Measurements from ENCODE around the gene MTARC2. TPM values are rescaled to one million over a fixed set of nuclear protein-coding genes. Genes with fewer than 3 reads are reported as not detected.

MTARC2 gene
- total RNA-seq, 4 donors from 2014 or later: 1.5 to 6.7 (median 6.1) TPM

- Histone ChIP-seq H3K27ac (peak overlapping the region in 3 of 4 donors; percentile 53 to 77 (median 59)), H3K4me1 (peaks cover 0 to 5% (median 0%) of the 10 kb centered on the region in 3 donors), H3K27me3 (no peaks in the 10 kb centered on the region), H3K4me3 (no peak overlapping the region), H3K36me3 (peaks cover 0 to 17% (median 0%) of the 10 kb centered on the region in 3 donors), H3K9me3 (no peaks in the 10 kb centered on the region)
- DNase-seq: no peak
- intact Hi-C loops (cut with DNase I): no loop called here
- 62 to 66% methylated on average over 9 to 10 of the region's 10 CpGs for WGBS, 2 donors
- no peak for TF ChIP-seq POLR2A (IDR thresholded peaks at IDR 0.05)
- TF ChIP-seq, protein P1, sequence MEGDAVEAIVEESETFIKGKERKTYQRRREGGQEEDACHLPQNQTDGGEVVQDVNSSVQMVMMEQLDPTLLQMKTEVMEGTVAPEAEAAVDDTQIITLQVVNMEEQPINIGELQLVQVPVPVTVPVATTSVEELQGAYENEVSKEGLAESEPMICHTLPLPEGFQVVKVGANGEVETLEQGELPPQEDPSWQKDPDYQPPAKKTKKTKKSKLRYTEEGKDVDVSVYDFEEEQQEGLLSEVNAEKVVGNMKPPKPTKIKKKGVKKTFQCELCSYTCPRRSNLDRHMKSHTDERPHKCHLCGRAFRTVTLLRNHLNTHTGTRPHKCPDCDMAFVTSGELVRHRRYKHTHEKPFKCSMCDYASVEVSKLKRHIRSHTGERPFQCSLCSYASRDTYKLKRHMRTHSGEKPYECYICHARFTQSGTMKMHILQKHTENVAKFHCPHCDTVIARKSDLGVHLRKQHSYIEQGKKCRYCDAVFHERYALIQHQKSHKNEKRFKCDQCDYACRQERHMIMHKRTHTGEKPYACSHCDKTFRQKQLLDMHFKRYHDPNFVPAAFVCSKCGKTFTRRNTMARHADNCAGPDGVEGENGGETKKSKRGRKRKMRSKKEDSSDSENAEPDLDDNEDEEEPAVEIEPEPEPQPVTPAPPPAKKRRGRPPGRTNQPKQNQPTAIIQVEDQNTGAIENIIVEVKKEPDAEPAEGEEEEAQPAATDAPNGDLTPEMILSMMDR (IDR thresholded peaks at IDR 0.05): peak; percentile 58 to 79 (median 66)
Measured at GRCh38 chr1:220803401-220804201, 55.5 kb downstream of the MTARC2 start.

GRCh38 chr1:220804202-220804586 is 56.1 kb downstream of the MTARC2 start:
- Histone ChIP-seq H3K36me3 (peaks cover 0 to 11% (median 0%) of the 10 kb centered on the region in 3 donors), H3K9me3 (no peaks in the 10 kb centered on the region), H3K27me3 (no peaks in the 10 kb centered on the region), H3K27ac (peak overlapping the region in 3 of 4 donors; percentile 53 to 77 (median 59)), H3K4me1 (peaks cover 0 to 5% (median 0%) of the 10 kb centered on the region in 3 donors), H3K4me3 (no peak overlapping the region)
- TF ChIP-seq POLR2A (IDR thresholded peaks at IDR 0.05): no peak
- TF ChIP-seq, protein P1 (IDR thresholded peaks at IDR 0.05): peak in 1 of 6 experiments; percentile 3
- 57 to 63% methylated on average over 5 of the region's 5 CpGs for WGBS, 2 donors
- intact Hi-C loops (cut with DNase I): no loop called here
- DNase-seq: no peak

GRCh38 chr1:220806408-220806807 is 58.3 kb downstream of the MTARC2 start:
- no peak for DNase-seq
- no peak overlapping the region for H3K27ac ChIP-seq
- H3K27me3 ChIP-seq: no peaks in the 10 kb centered on the region
- H3K4me3 ChIP-seq: no peak overlapping the region
- peaks cover 0 to 4% (median 0%) of the 10 kb centered on the region in 3 donors for H3K36me3 ChIP-seq
- TF ChIP-seq POLR2A (IDR thresholded peaks at IDR 0.05): no peak
- TF ChIP-seq, protein P1 (IDR thresholded peaks at IDR 0.05): no peak
- H3K4me1 ChIP-seq: peaks cover 0 to 11% (median 0%) of the 10 kb centered on the region in 3 donors
- intact Hi-C loops (cut with DNase I): no loop called here
- no peaks in the 10 kb centered on the region for H3K9me3 ChIP-seq
- 84 to 97% methylated on average over 4 of the region's 4 CpGs for WGBS, 2 donors

- Histone ChIP-seq H3K9me3 (no peaks in the 10 kb centered on the region), H3K36me3 (peaks cover 0 to 4% (median 0%) of the 10 kb centered on the region in 3 donors), H3K4me3 (no peak overlapping the region), H3K4me1 (peaks cover 0 to 11% (median 0%) of the 10 kb centered on the region in 3 donors), H3K27ac (no peak overlapping the region), H3K27me3 (no peaks in the 10 kb centered on the region)
- WGBS, 2 donors: 68 to 78% methylated on average over 6 of the region's 6 CpGs
- no peak for TF ChIP-seq POLR2A (IDR thresholded peaks at IDR 0.05)
- TF ChIP-seq, protein P1 (IDR thresholded peaks at IDR 0.05): no peak
- no peak for DNase-seq
- intact Hi-C loops (cut with DNase I): no loop called here
Measured at GRCh38 chr1:220807726-220808125, 59.6 kb downstream of the MTARC2 start.

Data from esophagus squamous epithelium (tissue), 5 donors.